ENCODE measurements around the gene ACO2.

- TF ChIP-seq CTCF (IDR thresholded peaks at IDR 0.05; ENCODE audit: low read depth, low read length, poor library complexity, severe bottlenecking): no peak
- TF ChIP-seq EZH2phosphoT487 (IDR thresholded peaks at IDR 0.05; ENCODE audit: borderline replicate concordance, low read length): no peak
These were observed 94.3 kb downstream of the ACO2 start for GRCh38 chr22:41563051-41563711.
